ENCODE data around the gene RSPO4. TPM values are rescaled to one million over a fixed set of nuclear protein-coding genes. Genes with fewer than 3 reads are reported as not detected.

The RSPO4 gene
- total and polyA plus RNA-seq, 2 donors: 0.08 TPM; not detected in 1

DNA sequence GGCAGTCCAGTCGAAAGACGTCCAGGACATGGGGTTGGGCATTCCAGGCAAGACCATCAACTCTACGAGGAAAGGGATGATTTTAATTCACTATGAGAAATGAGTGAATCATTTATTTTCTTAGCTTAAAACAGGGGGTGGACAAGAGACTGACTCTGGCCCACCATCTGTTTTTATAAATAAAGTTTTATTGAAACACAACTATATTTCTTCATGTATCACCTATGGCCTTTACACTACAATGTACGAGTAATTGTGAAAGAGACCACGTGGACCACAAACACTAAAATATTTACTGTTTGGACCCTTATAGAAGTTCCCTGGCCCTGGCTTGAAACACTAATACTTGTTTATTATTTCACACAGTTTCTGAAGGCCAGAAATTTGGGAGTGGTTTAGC is 15.6 kb upstream of the RSPO4 start:
- H3K4me1 ChIP-seq (ENCODE audit: insufficient read depth): no peaks in the 10 kb centered on the region
- DNase-seq (ENCODE audit: extremely low spot score): no peak
- H3K27ac ChIP-seq (ENCODE audit: low read depth): no peak overlapping the region
- 69% methylated on average over 5 of the region's 5 CpGs for WGBS
- no peak overlapping the region for H3K4me3 ChIP-seq (ENCODE audit: low read depth, low read length)
- no peaks in the 10 kb centered on the region for H3K36me3 ChIP-seq (ENCODE audit: insufficient read depth)

DNA sequence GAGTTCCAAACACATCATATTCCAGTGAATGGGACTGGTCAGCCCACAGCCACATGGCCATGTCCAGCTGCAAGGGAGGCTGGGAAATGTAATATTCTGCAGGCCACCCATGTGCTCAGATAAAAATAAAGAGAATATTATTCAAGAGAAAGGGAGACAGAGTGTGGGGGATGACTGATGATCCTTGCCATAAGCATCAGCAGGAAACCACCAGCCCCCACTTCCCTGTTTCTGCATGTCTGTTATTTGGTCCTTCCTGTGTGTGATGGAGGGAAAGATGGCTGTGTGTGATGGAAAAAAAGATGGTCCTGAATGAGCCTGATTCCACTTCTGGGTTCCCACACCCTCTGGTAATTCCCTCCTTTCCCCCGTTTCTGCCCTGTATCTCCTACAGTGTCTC is 13.1 kb upstream of the RSPO4 start:
- Histone ChIP-seq H3K36me3 (ENCODE audit: insufficient read depth) (no peaks in the 10 kb centered on the region), H3K4me1 (ENCODE audit: insufficient read depth) (no peaks in the 10 kb centered on the region), H3K27ac (ENCODE audit: low read depth) (no peak overlapping the region), H3K4me3 (ENCODE audit: low read depth, low read length) (no peak overlapping the region)
- 79% methylated on average over 1 of the region's 1 CpG for WGBS
- no peak for DNase-seq (ENCODE audit: extremely low spot score)

DNA sequence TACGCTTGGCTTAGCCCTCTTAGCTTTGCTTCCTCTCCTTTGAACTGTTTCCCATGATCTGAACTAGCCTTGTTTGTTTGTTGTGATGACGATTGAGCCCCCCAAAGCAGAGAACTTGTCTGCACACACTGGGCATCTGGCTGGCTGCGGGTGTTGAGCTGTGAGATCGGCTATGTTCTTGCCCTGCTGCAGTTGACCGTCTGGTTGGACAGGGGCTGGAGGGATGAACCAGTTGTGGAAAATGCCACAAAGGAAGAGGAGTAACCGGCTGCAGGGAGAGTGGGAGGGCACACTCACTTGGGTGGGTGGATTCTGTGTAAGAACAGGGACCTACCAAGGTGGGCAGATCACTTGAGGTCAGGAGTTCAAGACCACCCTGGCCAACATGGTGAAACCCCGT is 12.4 kb upstream of the RSPO4 start:
- Histone ChIP-seq H3K4me3 (ENCODE audit: low read depth, low read length) (no peak overlapping the region), H3K36me3 (ENCODE audit: insufficient read depth) (no peaks in the 10 kb centered on the region), H3K27ac (ENCODE audit: low read depth) (no peak overlapping the region), H3K4me1 (ENCODE audit: insufficient read depth) (no peaks in the 10 kb centered on the region)
- DNase-seq (ENCODE audit: extremely low spot score): no peak
- 68% methylated on average over 7 of the region's 7 CpGs for WGBS

DNA sequence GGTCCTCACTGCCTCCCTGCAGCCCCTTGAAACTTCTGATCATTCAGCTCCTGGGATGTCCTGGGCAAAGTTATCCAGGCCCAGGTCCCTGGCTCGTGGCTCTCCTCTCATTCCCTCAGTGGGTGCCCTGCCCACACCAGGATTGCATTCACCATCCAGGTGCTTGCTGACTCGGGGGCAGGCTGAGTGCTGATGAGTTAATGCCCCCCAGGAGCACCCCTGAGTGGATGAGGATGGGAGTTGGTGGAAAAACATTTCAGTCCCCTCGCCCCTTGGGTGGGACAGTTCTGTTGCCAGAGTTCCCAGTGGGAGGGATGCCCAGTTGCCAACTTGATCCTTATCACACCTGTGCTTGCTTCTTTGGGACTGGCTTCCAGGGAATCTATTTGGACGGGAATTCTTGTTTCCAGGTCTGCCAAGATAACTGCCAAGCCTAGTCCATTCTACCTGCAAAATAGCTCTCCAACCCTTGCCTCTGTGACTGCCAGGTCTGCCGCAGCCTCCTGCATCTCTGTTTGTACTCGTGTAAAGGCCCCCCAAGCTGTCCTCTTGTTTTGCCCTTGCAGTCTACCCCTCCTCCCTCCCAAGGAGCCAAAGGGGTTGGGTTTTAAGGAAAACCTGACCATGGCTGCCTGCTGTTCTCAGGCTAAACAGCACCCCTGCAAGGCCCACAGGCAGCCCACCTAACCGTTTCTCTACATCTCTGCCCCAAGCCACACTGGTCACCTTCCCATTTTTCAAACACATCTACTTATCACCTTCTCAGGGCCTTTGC is 11.6 kb upstream of the RSPO4 start:
- no peak for DNase-seq (ENCODE audit: extremely low spot score)
- no peak overlapping the region for H3K27ac ChIP-seq (ENCODE audit: low read depth)
- no peaks in the 10 kb centered on the region for H3K36me3 ChIP-seq (ENCODE audit: insufficient read depth)
- H3K4me1 ChIP-seq (ENCODE audit: insufficient read depth): no peaks in the 10 kb centered on the region
- no peak overlapping the region for H3K4me3 ChIP-seq (ENCODE audit: low read depth, low read length)
- 66% methylated on average over 7 of the region's 7 CpGs for WGBS

DNA sequence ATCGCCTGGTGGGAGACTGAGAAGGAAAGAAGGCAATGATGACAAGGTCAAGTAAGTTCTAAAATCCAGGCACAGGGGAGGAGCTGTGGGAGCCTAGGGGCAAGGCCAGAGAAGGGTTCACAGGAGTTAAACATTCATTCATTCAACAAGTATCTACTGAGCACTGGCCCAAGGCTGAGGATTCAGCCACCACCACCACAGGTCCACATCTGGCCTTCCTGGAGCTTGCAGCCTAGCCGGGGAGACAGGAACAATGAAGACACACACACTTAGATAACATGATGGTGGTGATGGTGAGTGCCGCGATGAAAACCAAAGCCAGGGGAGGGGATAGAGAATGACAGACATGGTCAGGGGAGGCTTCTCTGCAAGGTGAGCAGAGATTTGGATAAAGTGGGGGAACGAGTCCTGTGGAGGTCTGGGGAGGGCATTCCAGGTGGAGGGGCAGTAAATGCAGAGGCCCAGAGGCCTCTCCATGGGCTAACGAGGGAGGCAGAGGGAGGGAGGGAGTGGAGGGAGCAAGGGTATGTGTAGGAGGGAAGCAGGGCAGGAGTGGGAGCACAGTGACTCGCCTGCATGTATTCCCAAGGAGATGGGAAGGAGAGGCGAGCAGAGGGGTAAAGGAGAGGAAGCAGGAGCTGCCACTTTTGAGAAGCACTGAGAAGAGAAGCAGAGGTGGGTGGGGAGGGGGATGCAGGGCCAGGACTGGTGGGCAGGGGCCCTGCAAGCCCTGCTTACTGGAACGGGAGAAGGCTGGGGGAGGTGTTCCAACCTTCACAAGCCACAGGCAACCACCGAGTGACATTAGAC is 10.5 kb upstream of the RSPO4 start:
- DNase-seq (ENCODE audit: extremely low spot score): no peak
- WGBS: 53% methylated on average over 10 of the region's 10 CpGs

DNA sequence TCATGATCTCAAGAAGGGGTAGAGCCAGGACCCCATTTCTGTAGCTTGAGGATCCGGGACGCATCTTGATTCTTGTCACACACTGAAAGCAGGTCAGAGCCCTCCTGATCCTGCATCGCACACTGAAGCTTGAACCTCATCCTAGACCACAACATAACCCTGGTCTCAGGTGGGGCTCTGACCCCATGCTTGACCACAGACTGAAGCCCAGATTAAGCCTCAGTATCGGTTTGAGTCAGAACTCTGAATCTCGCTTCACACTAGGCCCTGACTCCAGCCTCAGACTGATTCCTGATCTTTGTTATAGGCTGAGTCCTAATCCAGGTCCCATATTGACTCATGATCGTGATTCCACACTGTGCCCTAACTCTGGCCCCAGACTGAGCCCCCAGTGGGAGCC is 8.5 kb upstream of the RSPO4 start:
- no peak for DNase-seq (ENCODE audit: extremely low spot score)
- WGBS: 84% methylated on average over 6 of the region's 6 CpGs

More for the DNA sequence above, 10.5 kb upstream of the RSPO4 start:
- no peak overlapping the region for H3K27ac ChIP-seq (ENCODE audit: low read depth)
- no peaks in the 10 kb centered on the region for H3K4me1 ChIP-seq (ENCODE audit: insufficient read depth)
- no peaks in the 10 kb centered on the region for H3K36me3 ChIP-seq (ENCODE audit: insufficient read depth)
- H3K4me3 ChIP-seq (ENCODE audit: low read depth, low read length): no peak overlapping the region

DNA sequence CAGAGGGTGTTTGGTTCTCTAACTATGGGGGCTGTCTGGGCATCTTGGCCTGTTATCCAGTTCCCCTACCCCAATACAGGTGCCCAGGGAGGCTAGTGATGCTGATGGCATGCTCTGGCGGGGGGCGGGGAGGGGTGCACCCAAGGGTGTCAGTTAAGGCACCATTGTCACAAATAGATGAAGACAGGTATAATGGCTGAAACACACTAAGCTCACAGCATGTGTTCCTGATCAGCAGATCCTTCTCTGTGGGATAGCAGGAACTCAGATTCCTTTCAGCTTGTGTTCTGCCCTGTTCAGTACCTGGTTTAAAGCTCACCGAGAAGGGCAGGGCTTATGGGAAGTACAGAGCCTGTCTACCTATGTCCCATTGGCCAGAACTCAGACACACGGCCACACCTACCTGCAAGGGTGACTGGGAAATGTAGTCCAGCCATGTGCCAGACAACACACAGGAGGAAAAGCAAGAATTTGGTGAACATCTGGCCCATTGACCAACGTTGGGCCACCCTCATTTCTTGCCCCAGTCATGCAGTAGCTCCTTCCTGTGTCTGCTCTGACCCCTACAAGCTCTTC is 3.4 kb upstream of the RSPO4 start:
- DNase-seq (ENCODE audit: extremely low spot score): no peak
- Histone ChIP-seq H3K27ac (ENCODE audit: low read depth) (no peak overlapping the region), H3K4me3 (ENCODE audit: low read depth, low read length) (no peak overlapping the region), H3K4me1 (ENCODE audit: insufficient read depth) (no peaks in the 10 kb centered on the region), H3K36me3 (ENCODE audit: insufficient read depth) (no peaks in the 10 kb centered on the region)
- 42% methylated on average over 5 of the region's 5 CpGs for WGBS

More for the DNA sequence above, 8.5 kb upstream of the RSPO4 start:
- Histone ChIP-seq H3K4me1 (ENCODE audit: insufficient read depth) (no peaks in the 10 kb centered on the region), H3K4me3 (ENCODE audit: low read depth, low read length) (no peak overlapping the region), H3K27ac (ENCODE audit: low read depth) (no peak overlapping the region), H3K36me3 (ENCODE audit: insufficient read depth) (no peaks in the 10 kb centered on the region)

DNA sequence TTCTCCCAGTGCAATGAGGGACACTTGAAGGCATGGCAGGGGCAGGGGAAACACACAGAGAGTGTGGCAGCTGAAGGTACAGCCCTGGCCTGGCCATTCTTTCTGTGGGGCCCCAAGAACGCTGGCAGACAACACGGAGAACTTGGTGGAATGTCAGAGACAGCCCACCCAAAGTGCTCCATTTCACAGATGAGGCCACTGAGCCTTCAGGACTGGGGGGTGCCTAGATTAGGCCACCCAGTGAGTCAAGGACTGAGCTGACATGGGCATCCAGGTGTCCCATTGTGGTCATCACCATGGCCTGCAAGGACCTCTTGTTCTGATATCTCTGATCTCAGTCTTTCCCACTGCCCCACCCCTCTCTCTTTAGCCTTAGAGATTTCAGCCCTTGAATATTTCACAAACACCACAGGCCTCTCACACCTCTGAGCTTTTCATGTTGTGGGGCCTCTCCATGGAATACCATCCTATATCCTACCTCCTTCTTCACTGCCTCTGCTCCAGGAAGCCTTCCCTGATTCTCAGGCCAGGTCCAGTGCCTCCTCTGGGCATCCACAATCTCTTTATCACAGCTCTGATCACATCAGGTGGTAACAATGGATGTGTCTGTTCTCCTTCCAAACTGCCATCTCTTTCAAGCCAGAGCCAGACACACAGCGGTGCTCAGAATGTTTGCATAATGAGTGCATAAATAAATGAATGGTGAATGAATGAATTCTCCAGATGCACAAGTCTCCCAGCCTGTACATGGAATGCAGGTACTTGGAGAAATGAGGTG is 2.0 kb upstream of the RSPO4 start:
- Histone ChIP-seq H3K27ac (ENCODE audit: low read depth) (no peak overlapping the region), H3K4me1 (ENCODE audit: insufficient read depth) (no peaks in the 10 kb centered on the region), H3K36me3 (ENCODE audit: insufficient read depth) (no peaks in the 10 kb centered on the region), H3K4me3 (ENCODE audit: low read depth, low read length) (no peak overlapping the region)
- 63% methylated on average over 3 of the region's 3 CpGs for WGBS
- no peak for DNase-seq (ENCODE audit: extremely low spot score)

DNA sequence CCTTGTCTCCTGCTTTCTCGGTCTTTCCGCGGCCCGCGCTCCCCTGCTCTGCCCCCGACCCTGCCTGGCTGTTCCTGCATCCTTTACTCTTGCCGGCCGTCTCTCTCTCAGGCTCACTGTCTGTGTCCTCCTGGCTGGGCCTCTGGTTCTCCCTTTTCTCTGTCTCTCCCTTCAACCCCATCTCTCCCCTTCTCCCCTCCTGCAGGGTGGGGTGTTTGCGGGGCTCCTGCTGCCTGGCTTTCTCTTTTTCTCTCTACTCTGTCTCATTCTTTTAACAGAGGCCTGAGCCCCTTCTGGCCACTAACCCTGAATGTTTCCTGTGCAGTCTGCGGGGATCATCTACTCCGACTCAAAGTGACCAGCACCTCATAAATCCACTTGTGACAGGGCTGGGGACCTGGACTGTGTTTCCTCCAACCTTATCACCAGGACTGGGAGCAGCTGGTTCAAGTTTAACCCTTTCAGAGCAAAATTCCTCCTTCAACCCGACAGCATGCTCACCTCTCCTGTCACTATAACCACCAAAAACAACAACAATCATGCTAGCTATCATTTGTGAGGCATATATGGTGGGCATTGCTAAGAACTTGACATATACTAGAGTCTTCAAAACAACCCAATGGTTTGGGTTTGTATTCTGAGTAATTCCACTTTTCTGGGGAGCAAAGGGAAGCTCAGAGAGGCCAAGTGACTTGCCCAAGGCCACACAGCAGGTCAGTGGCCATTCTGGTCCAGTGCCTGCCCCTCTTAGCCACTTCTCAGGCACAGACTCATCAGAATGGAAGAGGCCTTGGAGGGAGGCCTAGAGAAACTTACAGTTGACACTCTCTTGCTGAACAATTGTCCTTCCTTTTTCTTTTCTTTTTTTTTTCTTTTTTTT is 811 bp upstream of the RSPO4 start:
- no peak overlapping the region for H3K4me3 ChIP-seq (ENCODE audit: low read depth, low read length)
- no peaks in the 10 kb centered on the region for H3K36me3 ChIP-seq (ENCODE audit: insufficient read depth)
- H3K27ac ChIP-seq (ENCODE audit: low read depth): no peak overlapping the region
- WGBS: 8% methylated on average over 12 of the region's 12 CpGs
- DNase-seq (ENCODE audit: extremely low spot score): no peak
- no peaks in the 10 kb centered on the region for H3K4me1 ChIP-seq (ENCODE audit: insufficient read depth)

DNA sequence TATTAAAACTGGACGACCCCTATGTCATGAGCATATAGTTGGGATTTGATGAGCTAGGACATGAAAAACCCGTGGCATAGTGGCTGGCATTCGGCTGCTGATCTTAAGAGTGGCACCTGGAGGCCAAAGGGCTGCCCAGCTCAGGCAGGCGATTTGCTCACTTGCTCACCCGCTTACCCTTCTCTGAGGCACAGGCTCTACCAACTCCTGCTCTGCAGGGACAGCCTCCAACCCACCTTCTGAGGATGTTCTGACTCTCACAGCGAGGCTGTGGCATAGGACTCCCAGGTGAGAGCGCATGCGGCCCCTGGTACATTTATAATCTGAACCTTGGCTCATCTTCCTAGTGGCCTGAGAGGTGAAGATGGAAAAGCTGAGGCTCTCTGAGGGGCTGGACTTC is 995 bp downstream of the RSPO4 start:
- H3K36me3 ChIP-seq (ENCODE audit: insufficient read depth): no peaks in the 10 kb centered on the region
- no peak overlapping the region for H3K4me3 ChIP-seq (ENCODE audit: low read depth, low read length)
- DNase-seq (ENCODE audit: extremely low spot score): no peak
- H3K27ac ChIP-seq (ENCODE audit: low read depth): no peak overlapping the region
- 82% methylated on average over 8 of the region's 8 CpGs for WGBS
- no peaks in the 10 kb centered on the region for H3K4me1 ChIP-seq (ENCODE audit: insufficient read depth)

DNA sequence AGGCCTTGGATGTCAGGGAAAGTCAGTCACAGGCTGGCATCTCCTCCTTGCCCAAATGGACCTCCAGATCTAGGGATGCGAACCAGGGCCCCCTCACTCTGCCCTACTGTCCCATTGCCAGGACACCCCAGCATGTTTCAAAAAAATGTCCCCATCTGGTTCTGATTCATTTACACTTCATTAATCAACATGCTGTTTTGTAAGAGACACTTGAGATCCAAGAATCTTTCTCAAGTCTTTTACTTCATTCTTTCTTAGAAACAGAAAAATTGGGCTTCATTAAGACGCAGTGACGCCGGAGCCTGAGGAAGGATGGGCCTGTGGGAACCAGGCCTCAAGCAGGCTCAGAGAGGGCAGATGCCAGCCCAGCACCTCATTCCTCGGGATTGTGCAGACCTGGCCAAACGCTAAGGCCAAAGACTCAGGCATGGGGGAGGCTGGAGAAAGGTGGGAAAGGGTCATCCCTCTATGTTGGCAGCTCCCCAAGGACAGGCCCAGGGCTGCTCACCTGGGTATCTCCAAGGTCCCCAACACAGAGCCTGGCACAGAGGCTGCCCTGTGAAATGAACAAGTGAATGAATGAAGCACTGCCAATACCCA is 3.8 kb downstream of the RSPO4 start:
- DNase-seq (ENCODE audit: extremely low spot score): no peak
- Histone ChIP-seq H3K4me1 (ENCODE audit: insufficient read depth) (no peaks in the 10 kb centered on the region), H3K4me3 (ENCODE audit: low read depth, low read length) (no peak overlapping the region), H3K36me3 (ENCODE audit: insufficient read depth) (no peaks in the 10 kb centered on the region), H3K27ac (ENCODE audit: low read depth) (no peak overlapping the region)
- 63% methylated on average over 6 of the region's 6 CpGs for WGBS

DNA sequence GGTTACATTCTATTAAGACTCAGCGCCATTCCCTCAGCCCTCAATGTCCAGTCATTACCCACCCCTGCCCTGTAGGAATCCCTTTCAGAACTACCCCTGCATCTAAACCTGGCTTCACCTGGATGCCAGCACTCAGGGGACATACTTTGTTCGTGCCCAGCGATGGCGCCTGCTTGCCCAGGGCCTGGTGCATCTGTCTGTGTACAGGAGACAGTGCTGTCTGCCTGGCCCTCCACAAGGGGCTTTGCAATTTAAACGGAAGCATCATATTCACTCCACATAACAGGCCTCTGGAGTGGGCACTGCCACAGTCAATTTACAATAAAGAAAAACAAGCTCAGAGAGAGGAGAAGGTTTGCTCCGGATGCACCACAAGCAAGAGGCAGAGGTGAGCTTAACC is 4.6 kb downstream of the RSPO4 start:
- no peaks in the 10 kb centered on the region for H3K36me3 ChIP-seq (ENCODE audit: insufficient read depth)
- no peak overlapping the region for H3K27ac ChIP-seq (ENCODE audit: low read depth)
- H3K4me1 ChIP-seq (ENCODE audit: insufficient read depth): no peaks in the 10 kb centered on the region
- WGBS: 86% methylated on average over 6 of the region's 6 CpGs
- no peak for DNase-seq (ENCODE audit: extremely low spot score)
- no peak overlapping the region for H3K4me3 ChIP-seq (ENCODE audit: low read depth, low read length)
